HG02981 (cell line): ENCODE data around the gene ANAPC7.
"Not testable (repeated sequence)": the region's sequence is repeated elsewhere in the genome, so short reads cannot be mapped to it uniquely, and the experiment has no call there.

ENCODE experiments used
- ATAC-seq: cut with Tn5 transposase; IDR thresholded peaks from one replicate; pipeline ENCODE4 v1.9.1; 2021; ENCODE audit warnings: mild to moderate bottlenecking, moderate library complexity; ENCODE audit not compliant: unreplicated experiment

ANAPC7 gene

DNA sequence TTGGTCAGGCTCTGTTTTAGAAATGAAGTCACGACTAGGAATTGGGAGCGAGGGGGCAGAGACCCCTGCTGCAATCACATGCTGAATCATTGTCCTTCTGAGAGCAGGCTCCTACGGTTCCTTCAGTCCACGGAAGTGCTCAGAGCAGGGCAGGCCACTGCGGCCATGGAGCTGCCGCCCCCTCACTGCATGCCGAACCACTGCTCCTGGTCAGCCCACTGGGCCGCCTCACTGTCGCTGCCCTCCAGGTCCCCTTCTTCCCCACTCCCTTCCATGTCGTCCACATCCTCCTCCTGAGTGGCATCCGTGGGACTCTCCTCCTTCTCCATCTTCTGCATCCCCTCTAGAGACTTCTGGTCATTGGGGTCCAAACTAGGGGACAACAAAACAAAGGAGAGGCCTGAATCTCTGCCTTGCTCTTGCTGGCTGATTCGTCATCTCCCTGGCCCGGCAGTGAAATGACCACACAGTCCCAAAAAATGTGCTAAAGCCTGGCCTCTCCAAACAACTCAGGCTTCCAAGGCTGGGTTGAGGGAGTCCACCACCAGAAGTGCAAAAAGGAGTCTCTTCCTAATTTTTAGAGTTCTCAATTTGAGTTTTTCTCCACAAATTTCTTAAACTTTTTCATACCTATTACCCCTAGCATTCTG is 29.4 kb downstream of the ANAPC7 start:
- ATAC-seq, result no peak

DNA sequence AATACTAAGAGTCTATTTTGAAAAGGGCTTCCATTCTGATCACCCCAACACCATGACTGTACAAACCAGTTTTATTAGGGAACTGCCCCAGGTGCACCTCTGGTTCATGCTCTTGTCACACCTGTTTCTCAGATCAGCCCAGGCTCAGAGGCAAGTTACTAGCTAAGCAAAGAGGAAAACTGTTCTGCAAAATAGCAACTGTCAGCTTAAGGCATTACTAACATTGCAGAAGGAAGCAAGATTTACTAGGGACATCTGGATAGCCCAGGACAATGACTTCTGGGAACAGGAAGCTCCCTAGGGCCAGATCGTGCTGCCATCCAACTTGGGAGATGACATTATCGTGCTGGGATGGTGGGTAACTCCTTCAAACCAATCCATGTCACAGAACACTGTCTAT is 30.1 kb downstream of the ANAPC7 start:
- no peak for ATAC-seq

DNA sequence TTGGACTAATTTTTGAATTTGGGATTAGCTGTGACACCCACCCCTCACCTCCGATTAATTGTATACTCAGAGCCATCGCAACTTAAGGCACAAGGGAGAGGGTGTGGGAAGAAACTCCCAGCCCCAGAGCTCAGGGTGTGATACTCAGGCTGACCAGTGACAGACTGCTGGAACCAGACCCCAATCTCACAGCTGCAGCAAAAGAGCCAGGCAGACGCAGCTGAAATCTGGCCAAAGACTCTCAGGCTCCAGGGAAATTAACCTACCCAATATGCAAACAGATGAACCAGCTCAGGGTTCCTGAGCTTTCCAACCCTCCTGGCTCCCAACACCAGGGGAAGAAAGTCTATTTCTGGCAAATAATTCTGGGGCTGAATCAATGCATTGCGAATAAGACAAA is 30.5 kb downstream of the ANAPC7 start:
- ATAC-seq, result no peak

DNA sequence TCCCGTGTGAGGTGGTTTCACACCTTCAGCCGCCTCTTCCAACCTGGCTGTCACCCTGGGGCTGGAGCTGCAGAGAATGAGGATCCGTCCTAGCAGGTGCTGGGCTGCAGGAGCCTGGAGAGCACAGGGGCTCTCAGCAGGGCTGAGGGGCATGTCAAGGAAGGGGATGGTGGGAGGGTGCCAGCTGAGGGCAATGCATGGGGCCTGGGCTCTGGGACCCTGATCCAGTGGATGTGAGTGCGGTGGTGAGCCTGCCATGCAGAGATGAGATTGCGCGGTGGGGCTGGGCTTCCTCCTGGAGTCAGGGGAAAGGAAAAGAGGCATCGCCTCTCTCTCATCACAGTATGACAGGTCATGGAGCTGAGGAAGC is 31.5 kb downstream of the ANAPC7 start:
- ATAC-seq, result no peak

DNA sequence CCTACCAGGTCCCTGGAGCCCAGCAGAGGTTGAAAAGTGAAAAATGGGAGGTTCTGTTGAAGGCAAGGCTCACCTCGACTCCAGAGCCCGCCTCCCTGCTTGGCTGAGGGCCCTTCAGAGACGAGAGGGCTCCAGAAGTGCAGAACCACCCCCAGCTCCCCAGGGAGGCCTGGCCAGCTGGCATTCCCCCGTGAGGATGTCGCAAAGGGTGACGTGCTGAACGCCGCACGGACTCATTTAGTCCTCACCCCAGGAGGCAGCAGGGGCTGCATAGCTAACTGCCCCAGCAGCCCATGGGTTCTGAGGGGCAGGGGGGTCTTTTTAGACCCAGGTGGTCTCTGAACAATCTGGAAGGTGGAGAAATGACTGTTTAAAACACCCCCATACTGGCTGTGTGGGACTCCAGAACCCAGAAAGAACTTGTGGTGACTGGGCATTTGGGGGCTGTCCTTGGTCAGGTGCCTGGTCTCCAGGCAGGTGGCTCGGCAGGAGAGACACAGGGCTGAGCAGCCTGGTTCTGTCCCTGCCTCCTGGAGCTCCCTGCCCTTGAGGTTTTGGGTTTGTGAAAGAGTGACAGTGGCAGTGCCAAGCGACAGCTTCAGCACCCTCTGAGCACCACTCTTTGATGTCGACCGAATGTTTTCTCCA is 32.0 kb downstream of the ANAPC7 start:
- ATAC-seq, result peak; percentile 73

DNA sequence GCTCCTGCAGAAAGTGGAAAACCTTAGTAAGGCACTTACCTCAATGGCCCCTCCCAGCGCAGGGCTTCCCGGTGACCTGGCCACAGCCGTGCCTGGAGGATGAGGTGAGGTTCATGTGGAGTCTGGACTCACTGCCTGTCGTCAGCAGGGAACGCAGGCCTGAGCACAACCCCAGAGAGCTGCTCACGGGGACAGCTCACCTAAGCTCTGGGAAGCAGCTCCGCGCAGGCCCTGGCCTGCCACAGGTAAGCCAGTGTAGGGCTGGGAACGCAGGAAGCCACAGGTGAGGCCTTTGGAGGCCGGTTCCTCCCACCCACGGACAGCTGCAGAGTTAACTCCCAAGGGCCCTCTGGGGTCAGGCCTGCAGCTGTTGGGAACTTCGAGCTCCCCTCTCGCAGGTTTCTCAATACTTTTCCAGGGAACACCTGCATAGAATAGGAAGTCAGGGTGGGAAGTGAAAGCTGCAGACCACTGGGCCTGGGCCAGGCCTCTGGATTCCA is 32.7 kb downstream of the ANAPC7 start:
- ATAC-seq, result no peak

DNA sequence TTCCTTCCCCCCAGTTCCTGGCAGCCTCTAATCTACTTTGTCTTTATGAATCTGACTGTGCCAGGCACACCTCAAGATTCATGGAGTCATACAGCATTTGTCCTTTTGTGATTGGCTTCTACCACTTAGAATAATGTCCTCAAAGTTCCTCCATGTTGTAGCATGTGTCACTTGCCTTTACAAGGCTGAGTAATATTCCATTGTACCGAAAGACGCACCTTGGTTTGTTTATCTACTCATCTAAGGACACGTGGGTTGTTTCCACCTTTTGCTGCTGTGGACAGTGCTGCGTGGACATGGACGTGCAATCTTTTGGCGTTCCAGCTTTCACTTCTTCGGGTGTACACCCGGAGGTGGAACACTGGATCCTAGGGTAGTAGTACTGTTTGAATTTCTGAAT is 33.5 kb downstream of the ANAPC7 start:
- no peak for ATAC-seq

DNA sequence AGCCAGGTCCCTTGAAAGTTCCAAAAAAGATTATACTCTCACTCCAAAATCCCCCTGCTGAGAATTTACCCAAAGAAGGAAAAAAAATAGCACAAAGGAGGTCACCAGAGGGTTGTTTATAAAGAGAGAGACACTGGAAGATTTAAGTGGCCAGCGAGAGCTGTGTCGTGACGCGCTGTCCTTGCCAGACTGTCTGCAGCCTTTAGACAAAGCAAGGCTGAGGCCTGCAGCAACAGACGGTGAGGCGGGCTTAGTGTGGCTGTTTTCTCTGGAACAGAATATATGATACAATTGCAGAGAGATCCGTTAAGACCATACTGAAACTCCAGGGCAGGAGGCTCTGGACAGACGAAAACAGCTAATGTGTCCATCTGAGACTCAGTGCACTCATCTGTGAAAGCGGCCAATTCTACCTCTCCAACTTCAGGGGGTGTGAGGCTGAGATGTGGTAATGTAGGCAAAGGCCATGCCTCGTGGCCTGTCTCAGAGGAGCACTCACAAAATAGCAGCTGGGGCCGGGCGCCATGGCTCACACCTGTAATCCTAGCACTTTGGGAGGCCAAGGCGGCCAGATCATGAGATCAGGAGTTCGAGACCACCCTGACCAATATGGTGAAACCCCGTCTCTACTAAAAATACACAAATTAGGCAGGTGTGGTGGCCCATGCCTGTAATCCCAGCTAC is 36.2 kb downstream of the ANAPC7 start:
- no peak for ATAC-seq

DNA sequence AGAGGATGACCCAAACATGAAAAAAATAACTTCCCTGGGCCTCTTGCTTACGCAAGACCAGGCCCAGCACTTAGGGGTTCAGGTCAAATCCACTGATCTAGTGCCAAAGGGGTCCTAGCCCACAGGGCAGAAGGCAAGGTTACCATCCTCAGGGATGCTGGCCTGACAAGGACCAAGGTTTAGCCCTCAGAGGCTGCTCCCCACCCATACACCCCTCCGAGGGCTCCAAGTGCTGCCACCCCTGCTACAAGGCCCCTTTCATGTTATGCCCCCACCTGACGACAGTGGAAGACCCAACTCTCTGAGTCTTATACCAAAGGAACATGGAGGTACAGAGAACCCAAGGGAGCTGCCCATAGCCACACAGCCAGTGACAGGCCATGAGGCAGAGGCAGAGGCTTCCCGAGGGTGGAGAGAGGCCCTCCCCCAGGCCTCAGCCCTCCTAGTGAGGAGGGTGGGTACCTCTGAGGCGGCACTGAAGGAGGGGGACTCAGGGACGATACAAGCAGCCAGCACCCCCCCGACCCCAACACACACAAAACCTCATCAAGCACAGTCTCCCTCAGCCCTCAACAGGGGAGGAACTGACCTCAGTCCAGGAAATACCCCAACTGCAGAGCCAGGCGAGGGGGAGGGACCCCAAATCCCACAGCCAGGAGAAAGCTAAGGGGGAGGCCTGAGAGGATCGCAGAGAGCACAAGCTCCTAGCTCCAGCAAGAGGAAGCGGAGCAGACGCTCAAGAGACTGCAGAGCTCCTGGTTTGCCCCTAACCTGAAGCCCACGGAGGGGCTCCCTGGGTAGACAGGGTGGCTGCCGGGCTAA is 37.0 kb downstream of the ANAPC7 start:
- no peak for ATAC-seq

DNA sequence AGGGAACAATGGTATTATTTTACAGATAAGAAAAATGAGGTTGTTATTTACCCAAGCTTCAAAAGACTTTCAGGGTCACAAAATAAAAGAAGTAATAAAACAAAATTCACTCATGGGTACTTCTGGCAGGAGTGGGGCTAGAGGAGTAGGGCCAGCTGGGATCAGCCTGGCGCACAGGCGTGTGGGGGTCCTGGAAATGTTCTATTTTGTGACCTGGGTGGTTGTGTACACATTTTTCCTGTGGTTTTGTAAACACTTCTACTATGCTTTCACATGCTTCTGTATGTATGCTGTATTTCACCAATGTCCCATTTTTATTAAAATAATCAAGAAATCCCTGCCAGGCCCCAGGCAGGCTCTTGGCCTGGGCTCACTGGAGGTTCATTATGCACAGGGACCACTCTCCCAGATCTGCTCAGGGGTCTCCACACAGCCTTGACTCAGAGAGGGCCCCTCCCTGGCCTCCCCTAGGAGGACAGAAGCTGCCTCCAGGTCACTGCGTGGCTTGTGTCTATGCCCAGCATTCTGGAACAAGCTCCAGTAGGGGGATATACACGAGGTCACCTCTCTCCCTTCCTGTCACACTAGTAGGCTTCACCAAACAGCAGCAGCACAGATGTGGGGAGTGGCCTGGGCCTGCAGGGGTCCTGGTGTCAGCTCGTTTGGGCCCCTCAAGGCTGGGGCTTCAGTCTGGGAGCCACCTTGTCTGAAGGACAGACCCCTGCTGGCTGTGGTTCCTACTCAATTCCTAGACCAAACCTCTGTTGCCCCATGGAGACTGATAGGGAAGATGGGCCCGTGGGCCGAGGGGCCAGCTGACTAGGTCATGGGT is 37.8 kb downstream of the ANAPC7 start:
- ATAC-seq, result no peak

DNA sequence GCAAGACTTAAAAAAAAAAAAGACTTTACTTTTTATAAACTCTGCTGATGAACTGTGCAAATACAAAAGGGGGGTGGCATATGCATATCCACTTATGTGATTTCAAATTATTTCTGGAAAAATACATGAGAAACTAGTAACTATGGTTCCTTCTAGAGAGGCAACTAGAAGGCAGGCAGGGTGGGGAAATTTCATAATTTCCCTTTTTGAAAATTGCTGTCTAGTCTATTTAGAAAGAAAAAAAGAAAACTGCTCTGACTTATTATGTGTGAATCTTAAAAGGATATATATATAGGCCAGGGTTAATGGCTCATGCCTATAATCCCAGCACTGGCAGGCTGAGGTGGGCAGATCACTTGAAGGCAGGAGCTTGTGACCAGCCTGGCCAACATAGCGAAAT is 42.3 kb downstream of the ANAPC7 start:
- no peak for ATAC-seq

DNA sequence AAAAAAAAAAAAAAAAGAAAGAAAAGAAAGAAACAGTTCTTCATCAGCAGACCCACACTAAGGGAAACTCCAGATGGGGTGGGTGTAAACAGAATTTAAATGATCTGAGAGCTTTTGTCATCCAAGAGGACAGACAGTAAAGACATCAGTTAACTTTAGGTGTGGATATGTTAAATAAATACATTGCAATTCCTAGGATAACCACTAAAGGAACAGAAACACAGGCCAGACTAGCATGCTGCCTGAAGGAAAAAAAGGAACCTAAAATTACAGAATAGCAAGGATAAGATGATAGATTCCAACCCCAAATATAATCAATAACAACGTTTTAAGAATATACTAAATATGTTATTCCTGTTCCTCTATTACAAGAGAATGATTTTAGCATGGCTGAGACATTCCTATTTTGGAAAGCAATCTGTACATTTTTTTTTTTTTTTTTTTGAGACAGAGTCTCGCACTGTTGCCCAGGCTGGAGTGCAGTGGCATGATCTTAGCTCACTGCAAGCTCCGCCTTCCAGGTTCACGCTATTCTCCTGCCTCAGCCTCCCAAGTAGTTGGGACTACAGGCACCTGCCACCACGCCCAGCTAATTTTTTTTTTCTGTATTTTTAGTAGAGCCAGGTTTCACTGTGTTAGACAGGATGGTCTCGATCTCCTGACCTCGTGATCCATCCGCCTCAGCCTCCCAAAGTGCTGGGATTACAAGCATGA is 45.0 kb downstream of the ANAPC7 start:
- not testable (repeated sequence) for ATAC-seq

DNA sequence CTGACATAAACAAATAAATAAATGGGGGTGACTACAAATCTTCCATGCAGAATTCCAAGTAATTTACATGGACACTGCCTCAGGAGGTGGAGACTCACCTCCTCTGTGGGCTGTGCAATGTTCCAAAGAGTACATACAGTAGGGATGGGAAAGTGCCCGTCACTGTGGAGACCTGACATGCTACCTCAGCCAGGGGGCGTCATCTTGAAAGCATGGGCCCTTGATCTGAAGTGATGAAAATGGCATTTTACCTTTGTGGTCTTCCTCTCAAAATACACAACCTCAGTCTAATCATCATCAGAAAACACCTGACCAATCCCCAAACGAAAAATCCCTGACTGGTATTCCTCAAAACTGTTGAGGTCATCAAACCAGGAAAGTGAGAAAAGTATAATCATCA is 48.4 kb downstream of the ANAPC7 start:
- no peak for ATAC-seq

DNA sequence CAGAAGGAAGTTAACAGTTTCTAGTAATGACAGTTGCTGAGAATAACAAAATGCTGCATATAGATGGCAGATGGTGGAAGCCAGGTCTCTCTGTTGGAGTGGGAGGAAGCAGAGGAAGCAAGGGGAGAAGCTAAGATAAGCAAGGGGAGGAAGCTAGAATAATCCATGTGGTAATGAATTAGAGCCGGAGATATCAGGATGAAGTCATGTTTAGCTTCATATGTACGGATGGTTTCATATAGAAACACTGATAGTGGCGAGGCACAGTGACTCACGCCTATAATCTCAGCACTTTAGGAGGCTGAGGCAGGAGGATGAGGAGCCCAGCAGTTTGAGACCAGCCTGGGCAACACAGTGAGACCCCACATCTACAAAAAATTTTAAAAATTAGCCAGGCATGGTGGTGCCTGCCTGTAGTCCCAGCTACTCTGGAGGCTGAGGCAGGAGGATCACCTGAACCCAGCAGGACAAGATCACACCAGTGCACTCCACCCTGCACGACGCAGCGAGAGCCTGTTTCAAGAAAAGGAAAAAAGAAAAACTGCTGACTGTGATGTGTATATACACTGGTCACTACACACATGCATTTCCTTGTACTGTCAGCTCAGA is 49.2 kb downstream of the ANAPC7 start:
- no peak for ATAC-seq

DNA sequence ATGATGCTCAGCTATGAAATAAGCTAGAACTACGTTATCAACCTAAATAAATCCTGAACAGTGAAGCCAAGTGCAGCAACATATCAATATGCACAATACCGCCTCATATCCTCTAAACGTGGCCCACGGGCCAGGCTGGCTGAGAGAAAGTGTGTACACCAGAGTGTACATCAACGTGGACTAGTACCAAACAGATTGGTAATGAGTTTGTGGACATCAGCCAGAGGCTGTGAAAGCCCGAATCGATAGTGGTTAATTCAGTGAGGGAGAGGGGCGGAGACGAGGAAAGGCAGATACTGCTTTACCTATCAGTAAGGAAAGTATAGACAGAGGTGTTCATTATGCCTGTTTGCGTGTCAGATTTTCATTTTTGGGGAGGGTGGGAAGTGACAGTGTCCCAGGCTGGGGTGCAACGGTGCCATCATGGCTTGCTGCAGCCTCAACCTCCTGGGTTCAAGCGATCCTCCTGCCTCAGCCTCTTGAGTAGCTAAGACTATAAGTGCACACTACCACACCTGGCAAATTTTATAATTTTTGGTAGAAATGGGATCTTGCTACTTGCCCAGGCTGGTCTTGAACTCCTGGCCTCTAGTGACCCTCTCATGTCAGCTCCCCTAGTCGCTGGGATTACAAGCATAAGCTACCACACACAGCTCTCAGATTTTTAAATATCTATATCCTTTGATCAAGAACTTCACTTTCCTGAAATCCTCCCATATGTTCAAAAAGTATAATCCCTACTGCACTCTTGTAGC is 50.1 kb downstream of the ANAPC7 start:
- ATAC-seq, result no peak

DNA sequence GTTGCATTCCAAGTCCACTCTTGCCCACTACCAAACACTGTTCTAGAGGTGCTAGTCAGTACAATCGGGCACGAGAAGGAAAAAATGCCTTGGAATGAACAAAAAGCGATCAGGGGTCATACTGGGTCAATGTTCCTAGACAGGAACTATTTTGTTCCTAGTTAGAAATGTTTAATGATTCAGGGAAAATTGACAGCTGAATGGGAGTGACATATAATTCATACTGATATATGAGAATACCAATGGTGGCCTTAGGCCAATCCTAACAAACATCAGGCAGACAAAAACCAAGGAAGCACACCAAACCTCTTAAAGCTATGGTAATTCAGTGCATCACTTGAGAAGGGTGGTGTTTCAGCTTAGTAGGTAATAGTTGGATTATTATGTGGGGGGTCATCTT is 51.1 kb downstream of the ANAPC7 start:
- no peak for ATAC-seq

DNA sequence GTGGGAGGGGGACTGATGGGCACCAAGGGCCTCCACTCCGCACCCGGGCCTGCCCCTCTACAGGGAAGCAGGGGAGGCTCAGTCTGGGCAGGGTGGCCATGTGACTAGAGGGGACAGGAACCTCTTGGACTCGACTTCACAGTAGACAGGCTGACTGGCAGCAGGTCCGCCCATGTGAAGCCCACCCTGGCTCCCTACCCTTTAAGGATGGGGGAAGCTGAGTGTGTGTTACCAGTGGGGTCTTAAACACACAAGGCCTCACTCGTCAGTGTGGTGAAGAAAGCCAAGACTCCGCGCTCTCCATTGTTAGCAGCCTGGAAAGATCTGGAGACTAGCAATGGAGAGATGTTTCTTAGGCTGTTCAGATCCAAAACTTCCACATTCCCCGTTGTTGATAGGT is 52.4 kb downstream of the ANAPC7 start:
- ATAC-seq, result no peak

DNA sequence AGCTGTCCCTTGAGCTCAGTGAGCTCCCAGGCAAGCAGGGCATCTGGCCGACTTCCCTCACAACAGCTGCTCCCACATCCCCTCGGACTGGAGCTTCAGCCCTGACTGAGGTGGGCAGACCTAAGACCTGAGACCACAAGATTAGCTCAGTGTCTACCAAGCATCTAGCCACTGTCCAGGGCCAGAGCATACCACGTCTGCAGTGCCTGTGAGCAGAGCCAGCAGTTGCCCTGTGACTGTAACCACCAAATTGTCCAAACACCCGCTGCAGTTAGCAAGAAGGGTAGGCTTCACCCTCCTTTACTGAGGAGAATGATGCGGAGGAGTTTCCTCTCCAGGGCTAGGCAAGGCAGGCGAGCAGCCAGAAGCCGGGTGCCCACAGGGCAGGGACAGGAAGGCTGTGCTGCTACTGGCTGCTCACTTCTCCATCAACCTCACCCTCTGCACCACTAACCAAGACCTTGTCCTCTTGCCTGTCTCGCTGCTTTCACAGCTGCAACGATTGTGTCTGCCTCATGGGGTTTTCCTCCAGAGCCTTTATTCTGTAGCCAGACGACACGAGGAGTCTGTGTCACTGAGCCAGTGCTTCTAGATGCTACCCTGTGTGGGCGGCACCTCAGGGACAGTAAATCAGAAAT is 53.9 kb downstream of the ANAPC7 start:
- no peak for ATAC-seq
